Measurements from ENCODE around the gene TSPAN19.
A peak's percentile ranks its signal among the peaks of the same experiment; 100 is the strongest.

TSPAN19 gene

GRCh38 chr12:85036733-85037132 lies 656 bp upstream of the TSPAN19 start:
- H3K4me3 Mint-ChIP-seq, result peak overlapping the region; percentile 90
- no peaks in the 10 kb centered on the region for H3K9me3 Mint-ChIP-seq
- peaks cover 17% of the 10 kb centered on the region for H3K27me3 Mint-ChIP-seq (ENCODE audit: low read depth, poor library complexity)
- no peak for DNase-seq
- H3K4me1 Mint-ChIP-seq, result peaks cover 8% of the 10 kb centered on the region
- peak overlapping the region; percentile 98 for H3K27ac Mint-ChIP-seq
- TF ChIP-seq, protein P1, sequence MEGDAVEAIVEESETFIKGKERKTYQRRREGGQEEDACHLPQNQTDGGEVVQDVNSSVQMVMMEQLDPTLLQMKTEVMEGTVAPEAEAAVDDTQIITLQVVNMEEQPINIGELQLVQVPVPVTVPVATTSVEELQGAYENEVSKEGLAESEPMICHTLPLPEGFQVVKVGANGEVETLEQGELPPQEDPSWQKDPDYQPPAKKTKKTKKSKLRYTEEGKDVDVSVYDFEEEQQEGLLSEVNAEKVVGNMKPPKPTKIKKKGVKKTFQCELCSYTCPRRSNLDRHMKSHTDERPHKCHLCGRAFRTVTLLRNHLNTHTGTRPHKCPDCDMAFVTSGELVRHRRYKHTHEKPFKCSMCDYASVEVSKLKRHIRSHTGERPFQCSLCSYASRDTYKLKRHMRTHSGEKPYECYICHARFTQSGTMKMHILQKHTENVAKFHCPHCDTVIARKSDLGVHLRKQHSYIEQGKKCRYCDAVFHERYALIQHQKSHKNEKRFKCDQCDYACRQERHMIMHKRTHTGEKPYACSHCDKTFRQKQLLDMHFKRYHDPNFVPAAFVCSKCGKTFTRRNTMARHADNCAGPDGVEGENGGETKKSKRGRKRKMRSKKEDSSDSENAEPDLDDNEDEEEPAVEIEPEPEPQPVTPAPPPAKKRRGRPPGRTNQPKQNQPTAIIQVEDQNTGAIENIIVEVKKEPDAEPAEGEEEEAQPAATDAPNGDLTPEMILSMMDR (IDR thresholded peaks at IDR 0.05), result no peak
- no peaks in the 10 kb centered on the region for H3K36me3 Mint-ChIP-seq (ENCODE audit: low read depth)

- Mint-ChIP-seq H3K9me3 (no peaks in the 10 kb centered on the region), H3K36me3 (ENCODE audit: low read depth) (no peaks in the 10 kb centered on the region), H3K4me3 (no peak overlapping the region), H3K27me3 (ENCODE audit: low read depth, poor library complexity) (peaks cover 29% of the 10 kb centered on the region), H3K4me1 (no peaks in the 10 kb centered on the region), H3K27ac (no peak overlapping the region)
- TF ChIP-seq, protein P1 (IDR thresholded peaks at IDR 0.05), result peak; percentile 51
- no peak for DNase-seq
Measured at GRCh38 chr12:85029456-85029855, 6.6 kb downstream of the TSPAN19 start.

GRCh38 chr12:85018098-85018497 lies 18.0 kb downstream of the TSPAN19 start:
- H3K4me1 Mint-ChIP-seq, result no peaks in the 10 kb centered on the region
- H3K27ac Mint-ChIP-seq, result no peak overlapping the region
- H3K9me3 Mint-ChIP-seq, result no peaks in the 10 kb centered on the region

DNA sequence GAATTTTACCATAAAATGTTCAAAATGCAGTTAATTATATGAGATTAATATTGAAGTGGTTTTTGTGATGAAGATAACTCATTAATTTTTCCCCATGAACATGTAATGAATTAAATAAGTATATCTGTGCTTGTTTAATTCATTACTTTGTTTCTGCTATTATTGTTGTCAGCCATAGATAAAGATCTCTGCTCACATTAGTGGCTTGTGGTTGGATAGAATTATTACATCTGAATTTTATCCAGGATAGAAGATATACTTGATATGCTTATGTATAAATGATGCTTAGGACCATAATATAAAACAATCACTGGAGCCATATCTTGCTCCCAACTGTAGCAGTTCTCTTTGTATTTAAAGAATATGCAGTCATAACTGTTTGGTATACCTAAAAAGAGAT lies 18.5 kb downstream of the TSPAN19 start:
- no peaks in the 10 kb centered on the region for H3K27me3 Mint-ChIP-seq (ENCODE audit: low read depth, poor library complexity)
- H3K4me3 Mint-ChIP-seq, result no peak overlapping the region
- no peaks in the 10 kb centered on the region for H3K9me3 Mint-ChIP-seq
- no peak overlapping the region for H3K27ac Mint-ChIP-seq
- no peak for DNase-seq
- H3K4me1 Mint-ChIP-seq, result no peaks in the 10 kb centered on the region
- TF ChIP-seq, protein P1 (IDR thresholded peaks at IDR 0.05), result no peak
- H3K36me3 Mint-ChIP-seq (ENCODE audit: low read depth), result no peaks in the 10 kb centered on the region

More at GRCh38 chr12:85018098-85018497, 18.0 kb downstream of the TSPAN19 start:
- TF ChIP-seq, protein P1 (IDR thresholded peaks at IDR 0.05), result no peak
- Mint-ChIP-seq H3K36me3 (ENCODE audit: low read depth) (no peaks in the 10 kb centered on the region), H3K4me3 (no peak overlapping the region), H3K27me3 (ENCODE audit: low read depth, poor library complexity) (no peaks in the 10 kb centered on the region)
- DNase-seq, result no peak

- TF ChIP-seq, protein P1 (IDR thresholded peaks at IDR 0.05), result no peak
- DNase-seq, result no peak
- Mint-ChIP-seq H3K9me3 (no peaks in the 10 kb centered on the region), H3K27me3 (ENCODE audit: low read depth, poor library complexity) (no peaks in the 10 kb centered on the region), H3K27ac (peak overlapping the region; percentile 27), H3K4me3 (no peak overlapping the region), H3K4me1 (no peaks in the 10 kb centered on the region), H3K36me3 (ENCODE audit: low read depth) (no peaks in the 10 kb centered on the region)
Measured at GRCh38 chr12:85017133-85017532, 18.9 kb downstream of the TSPAN19 start.

DNA sequence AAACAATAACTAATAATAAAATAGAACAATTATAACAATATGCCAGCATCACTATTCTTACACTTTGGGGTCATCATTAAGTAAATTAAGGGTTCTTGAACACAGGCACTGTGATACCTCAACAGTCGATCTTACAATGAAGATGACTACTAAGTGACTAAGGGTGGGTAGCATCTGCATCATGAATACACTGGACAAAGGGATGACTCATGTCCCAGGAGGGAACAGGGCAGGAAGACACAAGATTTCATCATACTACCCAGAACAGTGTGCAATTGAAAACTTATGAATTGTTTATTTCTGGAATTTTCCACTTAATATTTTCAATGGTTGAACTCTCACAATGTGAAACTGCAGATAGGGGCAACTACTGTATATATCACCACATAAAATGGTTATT lies 19.7 kb downstream of the TSPAN19 start:
- Mint-ChIP-seq H3K36me3 (ENCODE audit: low read depth) (no peaks in the 10 kb centered on the region), H3K9me3 (no peaks in the 10 kb centered on the region), H3K27ac (no peak overlapping the region), H3K4me3 (no peak overlapping the region), H3K27me3 (ENCODE audit: low read depth, poor library complexity) (no peaks in the 10 kb centered on the region), H3K4me1 (no peaks in the 10 kb centered on the region)
- no peak for DNase-seq
- TF ChIP-seq, protein P1 (IDR thresholded peaks at IDR 0.05), result no peak

Measured in nephron progenitor cell (in vitro differentiated cells).